WTC11 (cell line): Measurements from ENCODE around the gene NR3C1. TPM values are rescaled to one million over a fixed set of nuclear protein-coding genes. Genes with fewer than 3 reads are reported as not detected.

Experiments
- ATAC-seq: fragments of 200-7000 bp; cut with Tn5 transposase; 2 replicates; pipeline ENCODE4 v1.10.0; 2021; ENCODE audit warnings: mild to moderate bottlenecking, moderate library complexity
- CTCF ChIA-PET: fragments of 300-600 bp; sonication (Branson Sonifier 250); formaldehyde crosslinking; loops from one replicate; lab custom pipeline; 2021; ENCODE audit warnings: antibody characterized with exemption; lab: Charles Lee
- POLR2A ChIA-PET: fragments of 350-600 bp; sonication (Branson Sonifier 250); formaldehyde crosslinking; loops from one replicate; lab custom pipeline; 2021; ENCODE audit warnings: antibody characterized with exemption; lab: Charles Lee
- DNase-seq: peaks from one replicate; pipeline ENCODE4 v3.0.0; 2021; ENCODE audit warnings: low spot score
- H3K27ac Mint-ChIP-seq: 2 replicates; pipeline ENCODE4 v1.8.0; 2021; ENCODE audit warnings: mixed read lengths
- H3K27me3 Mint-ChIP-seq: 2 replicates; pipeline ENCODE4 v1.8.0; 2021; ENCODE audit warnings: low read depth, mild to moderate bottlenecking, moderate library complexity, mixed read lengths
- H3K36me3 Mint-ChIP-seq: 2 replicates; pipeline ENCODE4 v1.8.0; 2021; ENCODE audit warnings: mixed read lengths
- H3K4me1 Mint-ChIP-seq: 2 replicates; pipeline ENCODE4 v1.8.0; 2022; ENCODE audit warnings: mixed read lengths
- H3K4me3 Mint-ChIP-seq: 2 replicates; pipeline ENCODE4 v1.8.0; 2021; ENCODE audit warnings: mild to moderate bottlenecking, moderate library complexity, mixed read lengths
- H3K9me3 Mint-ChIP-seq: 2 replicates; pipeline ENCODE4 v1.8.0; 2021; ENCODE audit warnings: mixed read lengths
- CREB1 ChIP-seq: sonication (generic); formaldehyde crosslinking; IDR thresholded peaks from 2 replicates; pipeline ENCODE4 v1.8.0; 2023; ENCODE audit warnings: mild to moderate bottlenecking, missing genetic modification reagents
- EMX1 ChIP-seq: fragments of 250-450 bp; sonication (Bioruptor Pico); IDR thresholded peaks from 2 replicates; pipeline ENCODE4 v1.8.0; 2021; ENCODE audit warnings: mild to moderate bottlenecking
- FOXJ3 ChIP-seq: sonication (generic); formaldehyde crosslinking; IDR thresholded peaks from 2 replicates; pipeline ENCODE4 v1.9.0; 2021; ENCODE audit warnings: missing genetic modification reagents, mild to moderate bottlenecking, borderline replicate concordance
- FOXP1 ChIP-seq: sonication (generic); formaldehyde crosslinking; IDR thresholded peaks from 2 replicates; pipeline ENCODE4 v1.8.0; 2022; ENCODE audit warnings: missing genetic modification reagents, mild to moderate bottlenecking, moderate library complexity, borderline replicate concordance
- JUN ChIP-seq: sonication (generic); formaldehyde crosslinking; IDR thresholded peaks from 2 replicates; pipeline ENCODE4 v1.8.0; 2023; ENCODE audit warnings: mild to moderate bottlenecking, missing genetic modification reagents
- MLX ChIP-seq: sonication (generic); formaldehyde crosslinking; IDR thresholded peaks from 2 replicates; pipeline ENCODE4 v1.8.1; 2023; ENCODE audit warnings: mild to moderate bottlenecking, missing genetic modification reagents, moderate library complexity
- NR3C1 ChIP-seq: sonication (generic); formaldehyde crosslinking; conservative IDR thresholded peaks from 2 replicates; pipeline ENCODE4 v1.8.1; 2023; ENCODE audit warnings: low read depth, mild to moderate bottlenecking, missing genetic modification reagents
- SMAD4 ChIP-seq: sonication (generic); formaldehyde crosslinking; IDR thresholded peaks from 2 replicates; pipeline ENCODE4 v1.8.0; 2022; ENCODE audit warnings: mild to moderate bottlenecking, missing genetic modification reagents
- USF1 ChIP-seq: sonication (generic); formaldehyde crosslinking; IDR thresholded peaks from 2 replicates; pipeline ENCODE4 v1.8.0; 2022; ENCODE audit warnings: mild to moderate bottlenecking, missing genetic modification reagents
- ZBTB21 ChIP-seq: sonication (generic); formaldehyde crosslinking; IDR thresholded peaks from 2 replicates; pipeline ENCODE4 v1.8.1; 2023; ENCODE audit warnings: mild to moderate bottlenecking, missing genetic modification reagents, borderline replicate concordance
- ZNF138 ChIP-seq: sonication (generic); formaldehyde crosslinking; conservative IDR thresholded peaks from 2 replicates; pipeline ENCODE4 v1.8.1; 2022; ENCODE audit warnings: mild to moderate bottlenecking, moderate library complexity, missing genetic modification reagents
- ZNF281 ChIP-seq: sonication (generic); formaldehyde crosslinking; IDR thresholded peaks from 2 replicates; pipeline ENCODE4 v1.8.0; 2023; ENCODE audit warnings: mild to moderate bottlenecking, missing genetic modification reagents
- ZNF317 ChIP-seq: sonication (generic); formaldehyde crosslinking; IDR thresholded peaks from 2 replicates; pipeline ENCODE4 v1.8.1; 2023; ENCODE audit warnings: low read depth, mild to moderate bottlenecking, moderate library complexity, missing genetic modification reagents, borderline replicate concordance
- ZNF512 ChIP-seq: sonication (generic); formaldehyde crosslinking; IDR thresholded peaks from 2 replicates; pipeline ENCODE4 v1.8.1; 2022; ENCODE audit warnings: missing genetic modification reagents, borderline replicate concordance
- ZNF671 ChIP-seq: fragments of 250-450 bp; sonication (Bioruptor Pico); IDR thresholded peaks from 2 replicates; pipeline ENCODE4 v1.8.0; 2021; ENCODE audit warnings: mild to moderate bottlenecking
- total RNA-seq: library from RNA; stranded (reverse); gene quantifications from 3 replicates; pipeline ENCODE4 v1.2.3, GENCODE V29; 2021
- TF ChIP-seq, protein P1 (sequence below): fragments of 200-600 bp; IDR thresholded peaks from 2 replicates; pipeline ENCODE4 v1.8.0; 2022; ENCODE audit warnings: antibody characterized with exemption
- TF ChIP-seq, protein P2 (sequence below): fragments of 250-450 bp; sonication (Bioruptor Pico); IDR thresholded peaks from 2 replicates; pipeline ENCODE4 v1.9.0; 2021; ENCODE audit warnings: mild to moderate bottlenecking
- TF ChIP-seq, protein P3 (sequence below): fragments of 250-450 bp; sonication (Bioruptor Pico); IDR thresholded peaks from 2 replicates; pipeline ENCODE4 v1.9.0; 2021; ENCODE audit warnings: mild to moderate bottlenecking

Gene NR3C1
- total RNA-seq, 1 experiment from 2014 or later: 15.0 TPM

DNA sequence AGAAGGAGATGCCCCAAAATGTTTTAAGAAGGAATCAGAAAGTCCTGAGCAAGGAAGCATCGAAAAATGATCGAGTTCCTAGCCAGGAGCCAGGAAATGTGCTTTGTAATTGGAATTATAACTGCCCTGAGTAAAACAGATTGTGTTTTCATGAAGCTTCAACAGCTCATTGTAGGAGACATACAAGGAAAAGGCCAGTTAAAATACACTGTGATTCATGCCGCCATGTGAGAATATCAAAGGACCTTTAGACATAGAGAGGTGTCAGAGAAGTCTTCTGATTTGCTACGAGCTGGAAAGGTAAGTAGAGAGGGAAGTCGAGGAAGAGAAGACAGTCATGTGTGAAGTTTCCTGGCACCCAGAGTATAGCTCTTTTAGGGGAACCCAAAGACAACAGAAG, 60.9 kb downstream of the NR3C1 start:
- no peak for TF ChIP-seq ZNF138 (CRISPR knock-in tag)
- TF ChIP-seq, protein P1, sequence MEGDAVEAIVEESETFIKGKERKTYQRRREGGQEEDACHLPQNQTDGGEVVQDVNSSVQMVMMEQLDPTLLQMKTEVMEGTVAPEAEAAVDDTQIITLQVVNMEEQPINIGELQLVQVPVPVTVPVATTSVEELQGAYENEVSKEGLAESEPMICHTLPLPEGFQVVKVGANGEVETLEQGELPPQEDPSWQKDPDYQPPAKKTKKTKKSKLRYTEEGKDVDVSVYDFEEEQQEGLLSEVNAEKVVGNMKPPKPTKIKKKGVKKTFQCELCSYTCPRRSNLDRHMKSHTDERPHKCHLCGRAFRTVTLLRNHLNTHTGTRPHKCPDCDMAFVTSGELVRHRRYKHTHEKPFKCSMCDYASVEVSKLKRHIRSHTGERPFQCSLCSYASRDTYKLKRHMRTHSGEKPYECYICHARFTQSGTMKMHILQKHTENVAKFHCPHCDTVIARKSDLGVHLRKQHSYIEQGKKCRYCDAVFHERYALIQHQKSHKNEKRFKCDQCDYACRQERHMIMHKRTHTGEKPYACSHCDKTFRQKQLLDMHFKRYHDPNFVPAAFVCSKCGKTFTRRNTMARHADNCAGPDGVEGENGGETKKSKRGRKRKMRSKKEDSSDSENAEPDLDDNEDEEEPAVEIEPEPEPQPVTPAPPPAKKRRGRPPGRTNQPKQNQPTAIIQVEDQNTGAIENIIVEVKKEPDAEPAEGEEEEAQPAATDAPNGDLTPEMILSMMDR: no peak
- TF ChIP-seq SMAD4: no peak
- TF ChIP-seq ZNF671 (CRISPR knock-in tag): no peak
- no peak for TF ChIP-seq EMX1 (CRISPR knock-in tag)
- TF ChIP-seq, protein P2, sequence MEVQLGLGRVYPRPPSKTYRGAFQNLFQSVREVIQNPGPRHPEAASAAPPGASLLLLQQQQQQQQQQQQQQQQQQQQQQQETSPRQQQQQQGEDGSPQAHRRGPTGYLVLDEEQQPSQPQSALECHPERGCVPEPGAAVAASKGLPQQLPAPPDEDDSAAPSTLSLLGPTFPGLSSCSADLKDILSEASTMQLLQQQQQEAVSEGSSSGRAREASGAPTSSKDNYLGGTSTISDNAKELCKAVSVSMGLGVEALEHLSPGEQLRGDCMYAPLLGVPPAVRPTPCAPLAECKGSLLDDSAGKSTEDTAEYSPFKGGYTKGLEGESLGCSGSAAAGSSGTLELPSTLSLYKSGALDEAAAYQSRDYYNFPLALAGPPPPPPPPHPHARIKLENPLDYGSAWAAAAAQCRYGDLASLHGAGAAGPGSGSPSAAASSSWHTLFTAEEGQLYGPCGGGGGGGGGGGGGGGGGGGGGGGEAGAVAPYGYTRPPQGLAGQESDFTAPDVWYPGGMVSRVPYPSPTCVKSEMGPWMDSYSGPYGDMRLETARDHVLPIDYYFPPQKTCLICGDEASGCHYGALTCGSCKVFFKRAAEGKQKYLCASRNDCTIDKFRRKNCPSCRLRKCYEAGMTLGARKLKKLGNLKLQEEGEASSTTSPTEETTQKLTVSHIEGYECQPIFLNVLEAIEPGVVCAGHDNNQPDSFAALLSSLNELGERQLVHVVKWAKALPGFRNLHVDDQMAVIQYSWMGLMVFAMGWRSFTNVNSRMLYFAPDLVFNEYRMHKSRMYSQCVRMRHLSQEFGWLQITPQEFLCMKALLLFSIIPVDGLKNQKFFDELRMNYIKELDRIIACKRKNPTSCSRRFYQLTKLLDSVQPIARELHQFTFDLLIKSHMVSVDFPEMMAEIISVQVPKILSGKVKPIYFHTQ: no peak
- no peak for TF ChIP-seq USF1 (CRISPR knock-in tag)
- no peak for TF ChIP-seq FOXP1 (CRISPR knock-in tag)
- TF ChIP-seq MLX: no peak
- no peak for TF ChIP-seq NR3C1 (CRISPR knock-in tag)
- TF ChIP-seq JUN (CRISPR knock-in tag): no peak
- no peak for TF ChIP-seq ZNF512 (CRISPR knock-in tag)
- no peak for TF ChIP-seq FOXJ3 (CRISPR knock-in tag)
- TF ChIP-seq, protein P3, sequence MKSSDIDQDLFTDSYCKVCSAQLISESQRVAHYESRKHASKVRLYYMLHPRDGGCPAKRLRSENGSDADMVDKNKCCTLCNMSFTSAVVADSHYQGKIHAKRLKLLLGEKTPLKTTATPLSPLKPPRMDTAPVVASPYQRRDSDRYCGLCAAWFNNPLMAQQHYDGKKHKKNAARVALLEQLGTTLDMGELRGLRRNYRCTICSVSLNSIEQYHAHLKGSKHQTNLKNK: no peak
- no peak for TF ChIP-seq ZNF281
- no peak for TF ChIP-seq CREB1 (CRISPR knock-in tag)
- no peak for TF ChIP-seq ZBTB21 (CRISPR knock-in tag)
- no peak for TF ChIP-seq ZNF317 (CRISPR knock-in tag)
- Mint-ChIP-seq H3K36me3 (no peaks in the 10 kb centered on the region), H3K27me3 (no peaks in the 10 kb centered on the region), H3K27ac (peak overlapping the region; percentile 10; the same call in 1 of the 2 replicates), H3K4me1 (peaks cover 13% of the 10 kb centered on the region), H3K4me3 (no peak overlapping the region), H3K9me3 (no peaks in the 10 kb centered on the region)
- CTCF ChIA-PET: no interaction called here
- POLR2A ChIA-PET: no interaction called here
- DNase-seq (no peak), ATAC-seq (no peak)
